PC-3 (cell line): ENCODE data around the gene IL17D. TPM values are rescaled to one million over a fixed set of nuclear protein-coding genes. Genes with fewer than 3 reads are reported as not detected.

Source experiments
- ATAC-seq: fragments of 200-7000 bp; cut with Tn5 transposase; 2 replicates; pipeline ENCODE4 v1.9.1; 2020; ENCODE audit warnings: mild to moderate bottlenecking, moderate library complexity
- BruUV-seq: library from RNA; stranded (reverse); fragments of 400-500 nt; replicated peaks from 2 replicates; lab custom pipeline; 2021; lab: Mats Ljungman, UMichigan
- CTCF ChIA-PET: fragments of 300-600 bp; sonication (Branson Sonifier 250); formaldehyde crosslinking; loops from one replicate; lab custom pipeline; 2022; ENCODE audit warnings: antibody characterized with exemption; lab: Charles Lee
- POLR2A ChIA-PET: fragments of 300-600 bp; sonication (Branson Sonifier 250); formaldehyde crosslinking; loops from one replicate; lab custom pipeline; 2022; ENCODE audit warnings: antibody characterized with exemption; ENCODE audit not compliant: unreplicated experiment; lab: Charles Lee
- DNase-seq: peaks from one replicate; pipeline ENCODE4 v3.0.0-alpha.2; 2015
- H2AFZ ChIP-seq: fragments of 300-600 bp; sonication (generic); 2 replicates; pipeline ENCODE4 v1.6.0; 2016; ENCODE audit warnings: antibody characterized with exemption, low read length
- H3F3A ChIP-seq: fragments of 300-600 bp; sonication (generic); one replicate; pipeline ENCODE4 v1.6.0; 2017; ENCODE audit warnings: antibody characterized with exemption, low read length, control low read depth, mild to moderate bottlenecking; ENCODE audit not compliant: unreplicated experiment
- H3K27ac ChIP-seq: fragments of 300-600 bp; sonication (generic); 2 replicates; pipeline ENCODE4 v1.5.1; 2016; ENCODE audit warnings: mild to moderate bottlenecking, low read length
- H3K27me3 ChIP-seq: fragments of 300-600 bp; sonication (generic); 2 replicates; pipeline ENCODE4 v1.6.1; 2016; ENCODE audit warnings: low read length, mixed read lengths
- H3K36me3 ChIP-seq: fragments of 300-600 bp; sonication (generic); 2 replicates; pipeline ENCODE4 v1.6.1; 2016; ENCODE audit warnings: low read depth, mixed run types, low read length, mixed read lengths
- H3K4me1 ChIP-seq: fragments of 300-600 bp; sonication (generic); 2 replicates; pipeline ENCODE4 v1.5.1; 2016; ENCODE audit warnings: low read length; ENCODE audit not compliant: insufficient read depth
- H3K4me2 ChIP-seq: fragments of 300-600 bp; sonication (generic); 2 replicates; pipeline ENCODE4 v1.6.0; 2016; ENCODE audit warnings: low read length
- H3K4me3 ChIP-seq: fragments of 300-600 bp; sonication (generic); 2 replicates; pipeline ENCODE4 v1.5.1; 2016; ENCODE audit warnings: mild to moderate bottlenecking, low read length, mixed read lengths
- H3K79me2 ChIP-seq: fragments of 300-600 bp; sonication (generic); 2 replicates; pipeline ENCODE4 v1.6.1; 2017; ENCODE audit warnings: low read length, mixed read lengths
- H3K9ac ChIP-seq: fragments of 300-600 bp; sonication (generic); 2 replicates; pipeline ENCODE4 v1.6.0; 2016; ENCODE audit warnings: mild to moderate bottlenecking, low read length
- H3K9me2 ChIP-seq: fragments of 300-600 bp; sonication (generic); replicated peaks from 2 replicates; pipeline ENCODE4 v1.6.1; 2016; ENCODE audit warnings: mixed run types, low read length, mixed read lengths
- H3K9me3 ChIP-seq: fragments of 300-600 bp; sonication (generic); 2 replicates; pipeline ENCODE4 v1.6.1; 2016; ENCODE audit warnings: low read length, mixed read lengths
- H4K20me1 ChIP-seq: fragments of 300-600 bp; sonication (generic); 2 replicates; pipeline ENCODE4 v1.6.1; 2016; ENCODE audit warnings: low read length, mixed read lengths
- CTCF ChIP-seq: fragments of 300-600 bp; sonication (generic); conservative IDR thresholded peaks from 2 replicates; pipeline ENCODE4 v1.5.1; 2017; ENCODE audit warnings: antibody characterized with exemption, low read depth, mild to moderate bottlenecking, low read length
- EZH2 ChIP-seq: fragments of 300-600 bp; sonication (generic); IDR thresholded peaks from one replicate; pipeline ENCODE4 v1.6.1; 2017; ENCODE audit warnings: antibody characterized with exemption, mild to moderate bottlenecking, low read length; ENCODE audit not compliant: unreplicated experiment
- EZH2phosphoT487 ChIP-seq: fragments of 300-600 bp; sonication (generic); IDR thresholded peaks from 2 replicates; pipeline ENCODE4 v1.6.1; 2018; ENCODE audit warnings: mild to moderate bottlenecking, antibody characterized with exemption, low read length, borderline replicate concordance
- intact Hi-C: fragments of 100-400 bp; cut with micrococcal nuclease; formaldehyde crosslinking; loops from 2 replicates; pipeline ENCODE4 v1.9.0; 2023
- total RNA-seq: library from RNA; depleted of rRNA; stranded (reverse); fragments of >200 nt; gene quantifications from 2 replicates; pipeline ENCODE4 v1.2.3, GENCODE V29; 2014

The IL17D gene
- total RNA-seq, 1 experiment from 2014 or later, result 1.1 TPM

GRCh38 chr13:20767309-20767943, 63.9 kb downstream of the IL17D start:
- Histone ChIP-seq H3K27ac (no peak overlapping the region), H3K9me2 (no peaks in the 10 kb centered on the region), H3K4me2 (no peak overlapping the region), H3K27me3 (no peaks in the 10 kb centered on the region), H3K9ac (no peak overlapping the region), H2AFZ (no peak overlapping the region), H3K4me1 (peaks cover 2% of the 10 kb centered on the region), H3F3A (no peaks in the 10 kb centered on the region), H3K79me2 (peaks cover 11% of the 10 kb centered on the region), H3K9me3 (no peaks in the 10 kb centered on the region), H3K4me3 (no peak overlapping the region), H3K36me3 (peaks cover 20% of the 10 kb centered on the region; the same call in 1 of the 2 replicates), H4K20me1 (no peaks in the 10 kb centered on the region)
- TF ChIP-seq EZH2phosphoT487 (no peak), CTCF (no peak), EZH2 (no peak)
- intact Hi-C loops, result no loop called here
- ATAC-seq (no peak), DNase-seq (no peak)
- ChIA-PET POLR2A (no interaction called here), CTCF (interaction anchor here (0.6 kb wide), 1 partner anchor 39 kb away, joined by 7 read pairs; no protein-coding TSS in a partner anchor)
- no TSS peak for BruUV-seq

GRCh38 chr13:20769091-20769490, 65.6 kb downstream of the IL17D start:
- TF ChIP-seq EZH2phosphoT487, result no peak
- no peak for TF ChIP-seq EZH2
- TF ChIP-seq CTCF, result no peak
- Histone ChIP-seq H4K20me1 (no peaks in the 10 kb centered on the region), H3K79me2 (peaks cover 23% of the 10 kb centered on the region), H3K36me3 (peaks cover 20% of the 10 kb centered on the region; the same call in 1 of the 2 replicates), H3K4me1 (peaks cover 13% of the 10 kb centered on the region), H3K9me2 (no peaks in the 10 kb centered on the region), H3F3A (no peaks in the 10 kb centered on the region), H2AFZ (no peak overlapping the region), H3K27me3 (no peaks in the 10 kb centered on the region), H3K9me3 (no peaks in the 10 kb centered on the region), H3K9ac (no peak overlapping the region), H3K4me3 (no peak overlapping the region), H3K27ac (no peak overlapping the region), H3K4me2 (no peak overlapping the region)
- ChIA-PET POLR2A (no interaction called here), CTCF (no interaction called here)
- intact Hi-C loops, result no loop called here
- ATAC-seq (no peak), DNase-seq (no peak)
- no TSS peak for BruUV-seq

GRCh38 chr13:20769834-20770233, 66.3 kb downstream of the IL17D start:
- H2AFZ ChIP-seq, result no peak overlapping the region
- H3K9me3 ChIP-seq, result no peaks in the 10 kb centered on the region
- no peaks in the 10 kb centered on the region for H3F3A ChIP-seq
- intact Hi-C loops, result loop anchor here (5.0 kb wide), 1 partner anchor 578 kb away; the partner anchor contains the start of gene GJB2
- peaks cover 20% of the 10 kb centered on the region; the same call in 1 of the 2 replicates for H3K36me3 ChIP-seq
- H3K27ac ChIP-seq, result no peak overlapping the region
- no peaks in the 10 kb centered on the region for H3K9me2 ChIP-seq
- no peaks in the 10 kb centered on the region for H3K27me3 ChIP-seq
- no TSS peak for BruUV-seq
- H4K20me1 ChIP-seq, result no peaks in the 10 kb centered on the region
- no peak overlapping the region for H3K4me2 ChIP-seq
- ATAC-seq (no peak), DNase-seq (no peak)
- ChIA-PET CTCF (no interaction called here), POLR2A (no interaction called here)
- TF ChIP-seq EZH2phosphoT487 (no peak), CTCF (no peak), EZH2 (no peak)
- peaks cover 23% of the 10 kb centered on the region for H3K79me2 ChIP-seq
- H3K4me1 ChIP-seq, result peaks cover 13% of the 10 kb centered on the region
- H3K4me3 ChIP-seq, result no peak overlapping the region
- no peak overlapping the region for H3K9ac ChIP-seq
